ENCODE measurements around the gene CCDC180. TPM values are rescaled to one million over a fixed set of nuclear protein-coding genes. Genes with fewer than 3 reads are reported as not detected.
A peak's percentile ranks its signal among the peaks of the same experiment; 100 is the strongest.
"Not testable (repeated sequence)": the region's sequence is repeated elsewhere in the genome, so short reads cannot be mapped to it uniquely, and the experiment has no call there.

Gene CCDC180
- 3.2 and 7.1 TPM in 2 replicates for total RNA-seq (2014; rRNA removed; shearing (Covaris generic))
- polyA plus RNA-seq (2016; fragmentation: Nextera tagmentation; extraction: Ambion mirVana) = 1.7 and 3.9 TPM in 2 replicates
- long read RNA-seq = 0 reads

- no peaks in the 10 kb centered on the region for H4K20me1 ChIP-seq (replicated peaks; ENCODE audit: insufficient read depth)
- Mint-ChIP-seq H3K27me3 (ENCODE audit: insufficient read depth, low read depth, poor library complexity) (peaks cover 4% of the 10 kb centered on the region), H3K9me3 (peaks cover 3% of the 10 kb centered on the region; the same call in 1 of the 3 replicates), H3K27ac (peak within 1 kb of the TSS; percentile 87; the same call in 1 of the 2 replicates), H3K4me1 (peaks cover 11% of the 10 kb centered on the region), H3K36me3 (ENCODE audit: low read depth) (0 out of 3 replicates have a peak, but pooled peaks cover 2% of the 10 kb centered on the region), H3K4me3 (peak within 1 kb of the TSS; percentile 69)
- no peaks in the 10 kb centered on the region for H3K27me3 ChIP-seq (ENCODE audit: insufficient read depth)
- peak within 1 kb of the TSS; percentile 38 for H3K4me3 ChIP-seq
- TF ChIP-seq CTCF (conservative IDR thresholded peaks at IDR 0.05; ENCODE audit: low read depth in 2 of 2) (peak in 1 of 2 experiments; percentile 5; a peak in 1 of 4 replicates), JUNB (IDR thresholded peaks at IDR 0.05; ENCODE audit: unreplicated experiment) (no peak)
- no peaks in the 10 kb centered on the region for H3F3A ChIP-seq (replicated peaks; ENCODE audit: low read depth)
- no peak within 1 kb of the TSS for H3K27ac ChIP-seq (ENCODE audit: low read depth)
- no peaks in the 10 kb centered on the region; the same call in 1 of the 2 replicates for H3K36me3 ChIP-seq (ENCODE audit: insufficient read depth)
- H2AFZ ChIP-seq = peak within 1 kb of the TSS; percentile 4; the same call in 1 of the 2 replicates
- peak; percentile 42 for ATAC-seq
- peak; percentile 53 for DNase-seq (ENCODE audit: low spot score)
- H3K9me2 ChIP-seq (ENCODE audit: insufficient read depth) = no peaks in the 10 kb centered on the region
- H3K4me1 ChIP-seq (ENCODE audit: insufficient read depth) = peaks cover 17% of the 10 kb centered on the region
- peak within 1 kb of the TSS; percentile 82 for H3K4me2 ChIP-seq
- no peaks in the 10 kb centered on the region for H3K79me2 ChIP-seq (replicated peaks; ENCODE audit: insufficient read depth)
These were observed at the start of gene CCDC180 for GRCh38 chr9:97307500-97308163. TSS of gene CCDC180 (plus strand) at chr9:97307659. CDS start at chr9:97308064, 405 bp downstream.

GRCh38 chr9:97259834-97260514 lies 47.5 kb upstream of the CCDC180 start:
- H3K9me3 Mint-ChIP-seq; H3K4me2 ChIP-seq; H4K20me1 ChIP-seq (replicated peaks; ENCODE audit: insufficient read depth); H3K27me3 ChIP-seq (ENCODE audit: insufficient read depth); H3K27me3 Mint-ChIP-seq (ENCODE audit: insufficient read depth, low read depth, poor library complexity); H3K4me1 Mint-ChIP-seq; H3K9me2 ChIP-seq (ENCODE audit: insufficient read depth); ATAC-seq; H3K36me3 Mint-ChIP-seq (ENCODE audit: low read depth); H3K4me3 ChIP-seq; H3K36me3 ChIP-seq (ENCODE audit: insufficient read depth); H3K4me3 Mint-ChIP-seq; H3K4me1 ChIP-seq (ENCODE audit: insufficient read depth); H3K79me2 ChIP-seq (replicated peaks; ENCODE audit: insufficient read depth); H2AFZ ChIP-seq; DNase-seq (ENCODE audit: low spot score); H3F3A ChIP-seq (replicated peaks; ENCODE audit: low read depth): not testable (repeated sequence)
- H3K27ac ChIP-seq (ENCODE audit: low read depth) = 0 out of 2 replicates have a peak overlapping the region, but pooled peaks have one; percentile 17
- H3K27ac Mint-ChIP-seq = peak overlapping the region; percentile 77; the same call in 1 of the 2 replicates

GRCh38 chr9:97271292-97271691 lies 36.2 kb upstream of the CCDC180 start:
- peaks cover 10% of the 10 kb centered on the region; the same call in 2 of the 3 replicates for H3K36me3 Mint-ChIP-seq (ENCODE audit: low read depth)
- Histone ChIP-seq H3F3A (replicated peaks; ENCODE audit: low read depth) (no peaks in the 10 kb centered on the region), H3K4me1 (ENCODE audit: insufficient read depth) (peaks cover 27% of the 10 kb centered on the region), H2AFZ (no peak overlapping the region; the same call in 1 of the 2 replicates), H3K79me2 (replicated peaks; ENCODE audit: insufficient read depth) (no peaks in the 10 kb centered on the region; the same call in 1 of the 2 replicates), H3K4me3 (peak overlapping the region; percentile 41), H3K27me3 (ENCODE audit: insufficient read depth) (no peaks in the 10 kb centered on the region), H3K4me2 (peak overlapping the region; percentile 69), H4K20me1 (replicated peaks; ENCODE audit: insufficient read depth) (no peaks in the 10 kb centered on the region), H3K27ac (ENCODE audit: low read depth) (peak overlapping the region; percentile 57; the same call in 1 of the 2 replicates), H3K36me3 (ENCODE audit: insufficient read depth) (no peaks in the 10 kb centered on the region), H3K9me2 (ENCODE audit: insufficient read depth) (no peaks in the 10 kb centered on the region)
- 0 out of 3 replicates have a peak overlapping the region, but pooled peaks have one; percentile 6 for H3K4me3 Mint-ChIP-seq
- ATAC-seq = peak; percentile 91
- no peak overlapping the region for H3K27ac Mint-ChIP-seq
- peaks cover 31% of the 10 kb centered on the region for H3K4me1 Mint-ChIP-seq
- no peaks in the 10 kb centered on the region for H3K9me3 Mint-ChIP-seq
- peak; percentile 75 for DNase-seq (ENCODE audit: low spot score)
- peaks cover under 1% of the 10 kb centered on the region for H3K27me3 Mint-ChIP-seq (ENCODE audit: insufficient read depth, low read depth, poor library complexity)
- no peak for TF ChIP-seq REST (IDR thresholded peaks at IDR 0.05; ENCODE audit: unreplicated experiment)
- no peak for TF ChIP-seq ZNF331 (CRISPR knock-in tag; IDR thresholded peaks at IDR 0.05; ENCODE audit: low read depth)
- TF ChIP-seq JUNB (IDR thresholded peaks at IDR 0.05; ENCODE audit: unreplicated experiment) = no peak
- no peak for TF ChIP-seq STAT1 (IDR thresholded peaks at IDR 0.05; ENCODE audit: unreplicated experiment)
- no peak for TF ChIP-seq ETS1 (IDR thresholded peaks at IDR 0.05)
- no peak for TF ChIP-seq ZNF114 (CRISPR knock-in tag; IDR thresholded peaks at IDR 0.05)

All from GM23338 (cell line).